Uterus (tissue), 2 donors: ENCODE data around the gene ATM.

Source experiments
- CTCF ChIP-seq, 4 experiments: fragments of 200-600 bp in 2 of 4; fragments of 450-650 bp in 2 of 4; sonication (generic) in 2 of 4; IDR thresholded peaks; one replicate each; pipeline ENCODE4 v1.5.1; 2016 to 2019; ENCODE audit warnings: antibody characterized with exemption in 4 of 4, mild to moderate bottlenecking in 2 of 4, moderate library complexity in 1 of 4
- POLR2A ChIP-seq, 2 donors: fragments of 450-650 bp; IDR thresholded peaks; one replicate each; pipeline ENCODE4 v1.6.1; 2016; ENCODE audit warnings: antibody characterized with exemption in 2 of 2, mild to moderate bottlenecking in 1 of 2, moderate library complexity in 1 of 2

GRCh38 chr11:108193725-108194124, 29.1 kb upstream of the ATM start:
- TF ChIP-seq CTCF (IDR thresholded peaks at IDR 0.05) = no peak
- no peak for TF ChIP-seq POLR2A (IDR thresholded peaks at IDR 0.05)
